Stimulated activated CD8-positive, alpha-beta memory T cell treated with anti-CD3 and anti-CD28 coated beads, Interleukin-4, amount 100 ng/mL, for 1 hour (primary cell): ENCODE measurements around the gene CITED2.

Experiments used
- DNase-seq, 2 donors: peaks; one replicate each; pipeline ENCODE4 v3.0.0-alpha.2; 2020; ENCODE audit warnings: low read depth in 2 of 2, low spot score in 1 of 2

Gene CITED2

DNA sequence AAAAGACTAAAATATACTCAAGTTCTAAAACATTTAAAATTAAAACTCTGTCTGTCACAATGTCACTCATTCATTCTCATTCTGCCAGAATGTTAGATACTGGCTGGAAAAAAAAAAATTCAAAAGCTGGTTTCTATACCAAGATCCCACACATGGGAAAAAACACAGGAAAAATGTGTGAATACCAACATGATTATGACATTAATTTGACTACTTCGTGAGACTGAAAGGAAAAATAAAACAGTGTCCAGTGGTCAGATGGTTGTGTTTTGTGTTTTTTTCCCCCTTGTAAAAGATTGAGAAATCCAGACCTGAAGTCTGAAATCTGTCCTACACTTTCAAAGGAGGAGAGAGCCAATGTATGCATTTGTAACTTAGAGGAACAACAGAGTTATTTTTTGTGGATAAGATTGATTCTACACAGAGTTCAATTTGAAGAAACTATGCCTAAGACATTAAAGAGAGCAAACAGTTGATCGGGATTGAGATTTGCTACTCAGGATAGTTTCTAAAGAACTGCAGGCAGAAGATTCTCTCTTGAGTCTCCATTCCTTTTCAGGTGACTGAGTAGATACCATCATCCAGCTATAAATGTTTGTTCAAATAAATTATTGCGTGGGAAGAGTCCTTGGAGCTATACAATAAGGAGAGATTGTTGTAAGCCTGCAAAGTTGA is 43.5 kb downstream of the CITED2 start:
- no peak for DNase-seq

DNA sequence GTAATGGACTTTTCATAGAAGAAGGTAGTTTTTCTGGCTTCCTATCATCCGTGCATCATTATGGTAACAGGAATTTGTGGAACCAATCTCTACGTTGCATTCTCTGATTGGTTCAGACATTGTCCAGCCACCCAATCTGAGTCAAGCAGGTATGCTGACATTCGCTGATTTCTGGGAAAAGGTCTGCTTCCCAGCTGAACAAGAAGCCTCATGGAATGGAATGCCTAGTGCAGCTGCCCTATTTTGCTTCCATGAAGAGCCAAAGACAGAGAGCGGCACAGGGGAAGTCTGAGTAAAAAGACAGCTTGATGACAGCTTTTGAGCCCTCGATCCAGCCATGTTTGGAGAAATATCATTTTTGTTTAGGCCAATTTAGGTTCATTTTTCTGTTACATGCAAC is 44.1 kb downstream of the CITED2 start:
- DNase-seq, result no peak

DNA sequence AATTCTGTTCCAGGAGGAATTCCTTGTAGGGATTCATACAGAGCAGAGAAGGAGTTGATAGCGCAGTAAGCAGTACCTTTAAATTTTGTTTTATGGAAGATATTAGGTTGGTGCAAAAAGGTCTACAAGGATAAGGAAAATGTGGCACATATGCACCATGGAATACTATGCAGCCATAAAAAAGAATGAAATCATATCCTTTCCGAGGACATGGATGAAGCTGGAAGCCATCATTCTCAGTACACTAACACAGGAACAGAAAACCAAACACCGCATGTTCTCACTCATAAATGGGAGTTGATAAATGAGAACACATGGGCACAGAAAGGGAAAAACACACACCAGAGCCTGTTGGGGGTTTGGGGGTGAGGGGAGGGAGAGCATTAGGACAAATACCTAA is 45.2 kb downstream of the CITED2 start:
- no peak for DNase-seq

GRCh38 chr6:139327038-139327437 is 47.4 kb downstream of the CITED2 start:
- DNase-seq, result no peak

GRCh38 chr6:139325686-139326085 is 48.8 kb downstream of the CITED2 start:
- no peak for DNase-seq

DNA sequence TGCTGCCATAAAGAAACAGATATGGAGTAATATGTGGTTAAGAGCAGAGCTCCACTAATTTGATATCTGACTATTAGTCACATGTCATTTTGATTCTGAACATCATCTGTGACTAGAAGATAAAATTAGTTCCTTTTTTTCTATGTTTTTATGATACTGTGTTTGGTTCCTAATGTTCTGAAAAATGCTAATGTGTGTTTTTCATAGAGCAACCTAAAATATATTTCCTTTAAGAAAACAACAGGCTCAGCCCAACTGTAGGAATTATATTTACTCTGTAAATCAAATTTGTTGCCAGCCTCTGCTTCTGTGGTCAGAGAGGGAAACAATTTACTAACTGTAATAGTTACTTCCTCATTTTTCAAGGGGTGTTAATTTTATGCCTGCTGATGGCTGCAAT is 49.3 kb downstream of the CITED2 start:
- no peak for DNase-seq

- no peak for DNase-seq
Observed at GRCh38 chr6:139324301-139324555, 50.2 kb downstream of the CITED2 start.

GRCh38 chr6:139323511-139324300 is 50.7 kb downstream of the CITED2 start:
- peak; percentile 59 to 63 for DNase-seq
